Kidney (tissue), 14 donors: ENCODE results near the gene ELK3. TPM values are rescaled to one million over a fixed set of nuclear protein-coding genes. Genes with fewer than 3 reads are reported as not detected.

Source experiments
- DNase-seq, 5 donors: peaks; one replicate each; pipeline ENCODE4 v3.0.0-alpha.2; 2013 to 2020
- FAIRE-seq: peaks from 2 replicates; lab custom pipeline; 2012; peaks lifted over from hg19 to GRCh38; lab: Jason Lieb, UNC
- H3K27ac ChIP-seq, 2 donors: one replicate each; pipeline ENCODE4 v1.7.0; 2013; ENCODE audit warnings: low read depth in 2 of 2, low read length in 2 of 2, inconsistent platforms in 1 of 2
- H3K27me3 ChIP-seq: one replicate; pipeline ENCODE4 v1.7.1; 2013; ENCODE audit warnings: low read length, inconsistent platforms; ENCODE audit not compliant: control insufficient read depth, insufficient read depth
- H3K36me3 ChIP-seq, 3 donors: one replicate each; pipeline versions ENCODE4 v1.7.0 to v1.7.1; 2013; ENCODE audit warnings: low read length in 3 of 3, control low read depth in 1 of 3, inconsistent platforms in 1 of 3; ENCODE audit not compliant: insufficient read depth in 3 of 3, control insufficient read depth in 2 of 3
- H3K4me1 ChIP-seq, 3 donors: one replicate each; pipeline versions ENCODE4 v1.7.0 to v1.7.1; 2013; ENCODE audit warnings: low read length in 3 of 3, inconsistent platforms in 1 of 3, low read depth in 1 of 3; ENCODE audit not compliant: control insufficient read depth in 2 of 3, insufficient read depth in 2 of 3
- H3K4me3 ChIP-seq, 3 donors: one replicate each; pipeline versions ENCODE4 v1.7.0 to v1.8.1; 2013; ENCODE audit warnings: low read length in 3 of 3, control low read depth in 1 of 3, inconsistent platforms in 1 of 3
- H3K9ac ChIP-seq, 3 donors: one replicate each; pipeline versions ENCODE4 v1.7.0 to v1.7.1; 2013; ENCODE audit warnings: low read length in 3 of 3, control low read depth in 1 of 3, inconsistent platforms in 1 of 3
- H3K9me3 ChIP-seq, 3 donors: one replicate each; pipeline versions ENCODE4 v1.7.0 to v1.7.1; 2013; ENCODE audit warnings: low read length in 3 of 3, control low read depth in 1 of 3, inconsistent platforms in 1 of 3; ENCODE audit not compliant: control insufficient read depth in 2 of 3, insufficient read depth in 1 of 3
- intact Hi-C: fragments of 100-400 bp; cut with DNase I; formaldehyde crosslinking; loops from one replicate; pipeline ENCODE4 v1.11.1; 2022
- polyA plus RNA-seq: library from polyadenylated mRNA; stranded (reverse); fragments of 350-450 nt; fragmentation: Illumina TruSeq; extraction: RNeasy Lipid Tissue Mini Kit (QIAGEN cat#74804); gene quantifications from one replicate; pipeline ENCODE4 v1.2.3, GENCODE V29; 2014; ENCODE audit warnings: low read depth, low replicate concordance; ENCODE audit not compliant: insufficient read depth
- total RNA-seq: library from RNA; stranded (reverse); fragmentation: NEBNext Ultra II Directional; extraction: Animal tissue kit (Norgen Biotek cat#: 25700); gene quantifications from one replicate; pipeline ENCODE4 v1.2.1, GENCODE V29; 2021
- TF ChIP-seq, protein P1 (sequence below): IDR thresholded peaks from 3 replicates; pipeline ENCODE4 v1.5.1; 2012; ENCODE audit warnings: mild to moderate bottlenecking, moderate library complexity, borderline replicate concordance; ENCODE audit not compliant: insufficient read depth; ENCODE audit errors: extremely low read depth
- donor health status: control.
- donor health status: control.
- donor health status: control.
- donor health status: control.
- donor health status: control.
- donor health status: DM: yes; HTN: yes; CAD: no.
- donor health status: Normal renal cell carcinoma (clear cell type).

The ELK3 gene
- total and polyA plus RNA-seq, 2 donors from 2014 or later = 10.5 to 59.5 TPM

DNA sequence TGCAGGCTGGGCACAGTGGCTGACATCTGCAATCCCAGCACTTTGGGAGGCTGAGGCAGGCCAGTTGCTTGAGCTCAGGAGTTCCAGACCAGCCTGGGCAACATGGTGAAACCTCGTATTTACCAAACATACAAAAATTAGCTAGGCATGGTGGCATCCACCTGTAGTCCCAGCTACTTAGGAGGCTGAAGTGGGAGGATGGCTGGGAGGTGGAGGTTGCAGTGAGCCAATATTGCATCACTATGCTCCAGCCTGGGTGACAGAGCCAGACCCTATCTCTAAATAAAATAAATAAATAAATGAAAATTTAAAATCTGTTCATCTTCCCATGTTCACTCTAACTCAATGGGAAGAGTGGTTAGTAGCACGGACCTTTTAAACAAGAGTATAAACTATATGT is 71.2 kb downstream of the ELK3 start:
- DNase-seq (no peak), FAIRE-seq (no peak)
- TF ChIP-seq, protein P1, sequence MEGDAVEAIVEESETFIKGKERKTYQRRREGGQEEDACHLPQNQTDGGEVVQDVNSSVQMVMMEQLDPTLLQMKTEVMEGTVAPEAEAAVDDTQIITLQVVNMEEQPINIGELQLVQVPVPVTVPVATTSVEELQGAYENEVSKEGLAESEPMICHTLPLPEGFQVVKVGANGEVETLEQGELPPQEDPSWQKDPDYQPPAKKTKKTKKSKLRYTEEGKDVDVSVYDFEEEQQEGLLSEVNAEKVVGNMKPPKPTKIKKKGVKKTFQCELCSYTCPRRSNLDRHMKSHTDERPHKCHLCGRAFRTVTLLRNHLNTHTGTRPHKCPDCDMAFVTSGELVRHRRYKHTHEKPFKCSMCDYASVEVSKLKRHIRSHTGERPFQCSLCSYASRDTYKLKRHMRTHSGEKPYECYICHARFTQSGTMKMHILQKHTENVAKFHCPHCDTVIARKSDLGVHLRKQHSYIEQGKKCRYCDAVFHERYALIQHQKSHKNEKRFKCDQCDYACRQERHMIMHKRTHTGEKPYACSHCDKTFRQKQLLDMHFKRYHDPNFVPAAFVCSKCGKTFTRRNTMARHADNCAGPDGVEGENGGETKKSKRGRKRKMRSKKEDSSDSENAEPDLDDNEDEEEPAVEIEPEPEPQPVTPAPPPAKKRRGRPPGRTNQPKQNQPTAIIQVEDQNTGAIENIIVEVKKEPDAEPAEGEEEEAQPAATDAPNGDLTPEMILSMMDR = no peak
- Histone ChIP-seq H3K9ac (no peak overlapping the region), H3K4me3 (no peak overlapping the region), H3K36me3 (peaks cover 0 to 4% (median 4%) of the 10 kb centered on the region in 3 donors), H3K27ac (no peak overlapping the region), H3K4me1 (no peaks in the 10 kb centered on the region), H3K9me3 (no peaks in the 10 kb centered on the region), H3K27me3 (no peaks in the 10 kb centered on the region)
- intact Hi-C loops = no loop called here

DNA sequence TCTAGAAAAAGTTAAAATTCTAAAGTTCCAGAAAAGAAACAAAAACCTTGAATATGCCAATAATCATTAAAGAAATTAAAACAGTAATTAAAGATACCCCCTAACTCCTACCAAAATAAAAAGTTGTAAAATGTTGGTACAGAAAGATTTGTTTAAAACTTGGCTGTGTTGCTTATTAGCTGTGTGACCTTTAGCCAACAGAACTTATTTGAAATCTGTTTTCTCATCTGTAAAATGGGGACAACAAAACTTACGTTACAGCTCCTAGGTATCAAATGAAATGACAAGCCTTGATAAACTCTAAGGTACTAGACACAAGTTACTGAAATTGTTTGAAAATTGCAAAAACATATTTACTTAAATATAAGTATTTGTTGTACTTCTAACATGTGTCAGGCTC is 71.7 kb downstream of the ELK3 start:
- H3K4me1 ChIP-seq = no peaks in the 10 kb centered on the region
- H3K27me3 ChIP-seq = no peaks in the 10 kb centered on the region
- H3K9ac ChIP-seq = no peak overlapping the region
- FAIRE-seq (no peak), DNase-seq (no peak)
- TF ChIP-seq, protein P1 = no peak
- no peak overlapping the region for H3K4me3 ChIP-seq
- H3K9me3 ChIP-seq = no peaks in the 10 kb centered on the region
- H3K36me3 ChIP-seq = peaks cover 0 to 4% (median 4%) of the 10 kb centered on the region in 3 donors
- H3K27ac ChIP-seq = no peak overlapping the region
- intact Hi-C loops = no loop called here

DNA sequence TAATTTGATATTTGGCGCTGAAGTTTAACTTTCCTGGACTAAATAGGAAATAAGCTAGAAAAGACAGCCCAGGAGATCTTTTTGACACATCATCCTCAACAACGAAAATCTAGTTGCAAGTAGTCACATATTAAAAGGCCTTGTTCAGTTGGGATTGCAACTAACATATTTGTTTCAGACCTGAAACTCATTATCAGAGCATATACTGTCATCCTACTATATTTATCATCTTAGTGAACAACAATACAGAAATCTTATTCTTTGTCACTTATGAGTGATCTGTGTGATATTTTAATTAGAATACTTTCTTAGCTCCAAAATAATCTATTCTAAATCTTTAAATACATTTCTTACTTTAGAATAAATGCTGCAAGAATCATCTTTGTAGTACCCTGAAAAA is 72.1 kb downstream of the ELK3 start:
- TF ChIP-seq, protein P1 = no peak
- Histone ChIP-seq H3K4me3 (no peak overlapping the region), H3K4me1 (no peaks in the 10 kb centered on the region), H3K9ac (no peak overlapping the region), H3K27me3 (no peaks in the 10 kb centered on the region), H3K36me3 (peaks cover 0 to 4% (median 4%) of the 10 kb centered on the region in 3 donors), H3K9me3 (no peaks in the 10 kb centered on the region), H3K27ac (no peak overlapping the region)
- DNase-seq = no peak
- FAIRE-seq = no peak
- intact Hi-C loops = no loop called here

DNA sequence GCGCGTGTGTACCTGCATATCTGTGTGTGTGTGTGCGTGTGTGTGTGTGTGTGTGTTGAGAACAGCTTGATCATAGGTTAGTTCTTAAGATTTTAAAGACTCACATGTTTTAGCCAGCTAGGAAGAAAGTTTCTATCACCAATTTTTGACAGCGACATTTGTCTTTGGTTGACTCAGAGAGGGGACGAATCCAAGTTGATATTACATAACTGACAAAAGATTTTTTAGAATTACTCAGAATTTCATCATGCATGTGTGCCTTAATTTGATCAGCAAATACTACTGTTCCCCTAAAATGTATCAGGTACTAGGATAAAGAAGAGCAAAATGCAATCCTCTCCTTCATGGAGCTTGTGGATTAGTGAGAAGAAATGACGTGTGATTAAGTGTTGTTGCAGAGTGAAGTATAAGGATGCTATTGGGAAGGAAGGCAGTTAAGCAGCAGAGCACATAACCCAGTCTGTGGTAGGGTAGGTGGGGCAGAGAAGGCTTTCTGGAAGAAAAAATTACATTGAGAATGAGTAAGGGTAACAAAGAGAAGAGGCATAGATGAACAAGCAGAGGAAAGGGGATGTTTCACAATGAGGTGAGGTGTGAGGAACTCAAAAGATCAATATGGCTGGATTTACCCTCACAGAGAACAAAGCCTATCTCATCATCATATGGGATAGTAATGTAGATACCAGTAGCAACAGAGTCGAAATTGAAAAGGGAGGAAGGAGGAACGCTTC is 77.5 kb downstream of the ELK3 start:
- intact Hi-C loops = no loop called here
- no peaks in the 10 kb centered on the region for H3K27me3 ChIP-seq
- TF ChIP-seq, protein P1 = no peak
- DNase-seq (no peak), FAIRE-seq (no peak)
- no peak overlapping the region for H3K4me3 ChIP-seq
- no peaks in the 10 kb centered on the region for H3K4me1 ChIP-seq
- H3K9ac ChIP-seq = no peak overlapping the region
- H3K27ac ChIP-seq = no peak overlapping the region
- H3K36me3 ChIP-seq = peaks cover 2 to 8% (median 4%) of the 10 kb centered on the region in 3 donors
- no peaks in the 10 kb centered on the region for H3K9me3 ChIP-seq
